Fibroblast of skin of left quadriceps (primary cell): ENCODE measurements around the gene SUGP1.

Source experiments
- DNase-seq, 2 experiments: peaks; one replicate each; pipeline ENCODE4 v3.0.0-alpha.2; 2013; ENCODE audit warnings: low read depth in 2 of 2

The SUGP1 gene

DNA sequence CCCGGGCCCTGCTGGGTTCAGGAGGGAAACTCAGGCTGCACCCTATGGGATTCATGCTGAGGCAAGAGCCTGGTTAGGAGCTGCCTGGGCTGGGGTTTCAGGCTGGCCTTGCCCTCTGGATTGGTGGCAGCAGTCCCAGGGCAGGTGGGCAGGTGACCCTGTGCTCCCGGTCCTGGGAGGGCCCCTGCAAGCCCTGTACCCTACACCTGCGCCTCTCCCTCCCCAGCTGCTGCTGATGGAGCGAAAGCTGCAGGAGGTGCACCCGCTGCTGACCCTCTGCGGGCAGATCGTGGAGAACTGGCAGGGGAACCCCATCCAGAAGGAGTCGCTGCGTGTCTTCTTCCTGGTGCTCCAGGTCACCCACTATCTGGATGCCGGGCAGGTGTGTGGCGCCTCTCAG, 20.7 kb upstream of the SUGP1 start:
- no peak for DNase-seq

DNA sequence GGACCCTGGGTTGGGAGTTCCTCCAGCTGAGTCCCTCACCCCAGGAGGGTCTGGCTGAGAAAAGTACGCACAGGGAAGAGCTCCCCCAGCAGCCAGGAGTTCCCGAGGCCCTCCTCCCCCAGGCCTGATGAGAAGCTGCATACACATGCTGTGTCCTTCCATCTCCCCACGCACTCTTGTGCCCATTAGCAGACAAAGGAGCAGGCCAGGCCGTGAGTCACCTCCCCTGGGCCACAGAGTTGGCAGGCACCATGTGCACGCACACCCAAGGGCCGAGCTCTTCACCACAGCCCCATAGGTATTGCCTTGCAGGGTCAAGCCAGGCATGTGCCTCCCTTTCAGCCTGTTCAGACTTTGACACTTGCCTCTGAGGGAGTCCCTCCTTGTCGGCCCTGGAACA, 17.8 kb upstream of the SUGP1 start:
- DNase-seq, result no peak

DNA sequence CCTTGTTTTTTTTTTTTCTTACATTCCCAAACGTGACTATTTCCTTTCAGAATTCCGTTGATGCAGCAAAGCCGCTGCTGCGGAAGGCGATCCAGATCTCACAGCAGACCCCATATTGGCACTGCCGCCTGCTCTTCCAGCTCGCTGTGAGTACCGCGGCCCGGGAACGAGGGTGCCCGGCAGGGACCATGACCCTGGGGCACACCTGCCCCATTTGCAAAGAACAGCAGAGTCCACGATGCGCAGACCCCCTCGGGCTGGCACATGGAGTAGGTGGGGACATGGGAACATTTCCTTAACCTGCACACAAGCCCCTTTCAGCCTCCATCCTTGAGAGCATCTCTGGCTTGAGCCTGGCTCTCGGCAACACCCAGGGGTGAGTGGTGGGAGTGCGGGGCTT, 16.8 kb upstream of the SUGP1 start:
- no peak for DNase-seq

- no peak for DNase-seq
Measured at GRCh38 chr19:19336597-19336996, 16.3 kb upstream of the SUGP1 start.

DNA sequence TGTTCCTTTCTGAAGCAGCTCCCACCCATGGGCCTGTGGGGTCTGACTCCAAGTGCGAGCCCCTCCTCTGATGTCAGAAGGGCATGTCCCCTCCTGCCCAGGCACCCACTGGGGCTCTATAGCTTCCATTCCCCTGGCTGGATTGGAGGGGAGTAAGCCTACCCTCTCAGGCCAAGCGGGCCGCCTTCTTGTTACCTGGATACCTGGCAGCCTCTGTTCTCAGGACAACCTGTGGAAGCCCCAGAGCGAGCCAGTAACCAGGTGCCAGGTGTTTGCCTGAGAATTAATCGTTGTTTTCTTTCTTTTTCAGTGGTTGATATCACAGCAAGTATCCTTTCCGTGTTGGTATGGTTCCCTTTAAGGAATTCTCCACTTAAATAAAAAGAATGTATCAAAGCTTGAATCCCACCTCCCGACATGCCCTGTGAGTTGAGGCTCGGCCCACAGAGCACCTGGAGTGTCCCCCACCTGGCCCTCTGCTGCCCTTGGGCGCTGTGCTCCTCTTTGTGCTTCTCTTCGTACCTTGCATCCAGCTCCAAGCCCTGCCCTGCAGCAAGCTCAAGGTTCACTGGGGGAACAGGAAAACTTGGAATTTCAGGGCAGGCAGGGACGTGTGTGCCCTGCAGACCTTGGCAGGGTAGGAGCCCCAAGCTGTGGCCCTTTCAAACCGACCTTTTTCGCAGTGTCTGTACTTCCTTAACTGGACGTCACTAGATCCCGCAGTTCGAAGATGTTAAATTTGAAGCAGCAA, 15.3 kb upstream of the SUGP1 start:
- DNase-seq, result no peak

DNA sequence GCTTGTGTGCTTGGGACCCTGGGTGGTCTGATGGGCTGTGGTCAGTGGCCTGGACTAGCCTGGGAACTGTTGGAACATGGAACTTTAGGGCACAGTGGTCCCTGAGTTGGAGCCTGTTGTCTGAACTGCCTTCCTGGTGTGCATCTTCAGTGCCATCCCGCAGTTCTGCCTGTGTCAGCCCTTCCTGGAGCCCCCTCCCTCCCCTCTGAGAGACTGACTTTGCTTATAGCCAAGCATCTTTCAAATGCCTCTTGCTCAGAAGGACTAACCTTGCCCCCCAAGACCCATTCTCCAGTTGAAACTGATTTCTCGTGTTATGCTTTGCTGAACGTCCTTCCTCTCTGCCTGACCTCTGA, 14.7 kb upstream of the SUGP1 start:
- DNase-seq, result no peak

DNA sequence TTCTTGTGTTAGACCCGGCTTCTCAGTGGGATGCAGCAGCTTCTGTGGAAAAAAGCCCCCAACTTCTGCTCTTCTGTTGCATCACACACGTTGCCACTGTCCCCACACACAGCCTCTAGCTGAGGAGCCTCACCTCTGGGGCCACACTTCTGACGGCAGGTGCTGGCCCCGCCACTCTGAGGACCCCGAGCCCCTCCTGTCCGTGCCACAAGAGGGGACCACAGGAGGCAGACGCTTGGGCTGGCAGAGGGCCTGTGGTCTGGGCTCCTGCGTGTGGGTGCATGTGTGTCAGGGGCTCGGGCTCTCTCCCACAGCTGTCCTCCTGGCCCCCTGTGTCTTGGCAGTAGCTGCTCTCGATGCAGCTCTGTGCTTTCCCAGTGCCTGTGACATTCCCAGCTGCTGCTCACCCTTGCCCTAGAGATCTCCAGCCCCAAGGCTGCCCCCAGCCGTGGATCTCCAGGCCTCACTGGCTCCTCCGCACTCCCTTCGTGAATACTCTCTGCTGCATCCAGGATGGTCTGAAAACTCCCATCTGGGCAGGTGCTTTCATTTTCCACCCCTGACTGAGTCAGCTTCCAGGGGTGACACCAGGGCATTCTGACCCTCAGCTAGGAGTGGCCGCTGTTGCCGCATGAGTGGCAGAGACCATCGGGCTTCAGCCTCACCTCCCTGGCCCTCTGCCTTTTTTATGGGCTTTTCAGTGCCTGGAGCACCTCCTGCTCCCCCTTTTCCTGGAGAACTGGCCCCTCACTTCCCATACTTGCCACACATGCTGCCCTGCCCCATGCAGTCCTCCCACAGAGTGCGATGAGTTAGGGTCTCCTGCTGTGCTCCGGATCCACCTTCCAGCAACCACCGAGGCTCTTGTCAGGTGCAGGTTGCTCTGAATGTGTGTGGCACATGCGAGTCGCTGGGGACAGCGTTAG, 14.0 kb upstream of the SUGP1 start:
- DNase-seq, result no peak

GRCh38 chr19:19329126-19329525, 8.8 kb upstream of the SUGP1 start:
- DNase-seq, result no peak

GRCh38 chr19:19327672-19328071, 7.4 kb upstream of the SUGP1 start:
- DNase-seq, result no peak

- no peak for DNase-seq
Measured at GRCh38 chr19:19324059-19324770, 3.9 kb upstream of the SUGP1 start.

GRCh38 chr19:19321141-19321577, 850 bp upstream of the SUGP1 start:
- no peak for DNase-seq

- no peak for DNase-seq
Measured at GRCh38 chr19:19319732-19320360, 463 bp downstream of the SUGP1 start.

DNA sequence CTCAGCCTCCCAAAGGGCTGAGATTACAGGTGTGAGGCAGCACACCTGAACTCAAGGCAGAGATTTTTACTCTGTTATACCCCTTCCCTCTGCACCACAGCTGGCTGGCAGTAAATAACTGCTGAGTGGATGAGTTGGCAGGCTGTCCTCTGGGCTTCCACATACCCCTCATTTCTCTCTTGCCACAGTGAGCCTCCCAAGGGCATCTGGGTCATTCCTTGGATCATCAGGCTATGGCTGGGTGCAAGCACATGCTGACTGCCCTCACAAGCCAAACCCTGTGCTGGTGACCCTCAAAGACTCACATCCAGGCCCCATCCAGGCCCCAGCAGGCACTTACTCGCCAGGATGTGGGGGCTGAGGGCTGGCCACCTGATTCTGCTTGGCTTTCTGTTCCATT, 4.2 kb downstream of the SUGP1 start:
- DNase-seq, result no peak

DNA sequence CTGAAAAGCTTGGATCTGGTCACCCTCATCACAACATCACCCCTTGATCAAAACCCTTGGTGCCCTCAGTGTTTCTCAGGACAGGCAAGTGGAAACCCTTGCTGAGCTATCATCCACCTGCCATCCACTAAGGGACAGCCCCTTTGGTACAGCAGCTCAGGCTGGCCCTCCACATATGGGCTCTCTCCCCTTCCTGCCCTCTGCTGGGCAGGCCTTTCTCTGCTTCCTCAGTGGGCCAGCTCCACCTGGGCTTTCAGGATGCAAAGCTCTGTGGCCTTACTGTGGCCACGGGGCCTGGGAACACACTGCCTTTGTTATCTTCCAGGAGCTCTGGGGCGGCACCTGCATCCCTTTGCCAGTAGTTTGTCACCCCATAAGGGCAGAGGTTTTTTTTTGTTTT, 4.9 kb downstream of the SUGP1 start:
- no peak for DNase-seq

DNA sequence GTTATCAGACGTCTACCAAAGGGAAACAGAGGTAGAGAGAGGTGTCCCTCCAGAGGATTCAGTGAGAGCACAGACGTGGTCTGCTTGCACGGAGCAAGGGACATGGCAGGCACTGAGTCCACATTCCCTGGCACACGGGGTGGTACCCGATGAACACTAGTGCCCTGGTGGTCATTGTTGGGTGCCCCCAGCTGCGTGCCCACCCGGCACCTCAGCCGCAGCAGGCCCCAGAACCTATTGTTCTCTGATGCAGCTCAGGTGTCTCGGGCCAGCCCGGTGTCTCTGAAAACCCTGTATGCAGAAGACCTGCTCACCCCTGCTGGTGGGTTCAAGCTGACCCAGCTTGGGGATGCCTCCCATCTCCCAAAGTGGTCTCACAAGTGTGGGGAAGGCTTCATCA, 11.9 kb downstream of the SUGP1 start:
- no peak for DNase-seq

DNA sequence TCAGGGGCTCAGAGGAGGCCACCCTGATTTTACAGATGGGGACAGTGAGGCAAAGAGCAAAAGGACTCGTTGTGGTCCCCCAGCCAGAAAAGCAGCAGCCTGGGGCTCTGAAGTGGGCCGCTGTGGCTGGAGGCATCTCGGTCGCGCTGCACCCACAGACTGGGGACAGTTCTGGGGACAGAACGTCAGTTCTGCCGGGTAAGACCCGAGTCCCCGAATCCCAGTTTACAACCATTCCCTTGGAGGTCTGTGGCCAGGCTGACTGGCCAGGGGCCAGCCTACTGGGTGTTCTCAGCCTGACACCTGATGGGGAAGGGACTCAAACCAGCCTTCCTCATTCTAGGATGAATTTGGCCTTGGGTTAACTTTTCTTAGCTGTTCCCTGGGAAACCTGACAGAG, 14.1 kb downstream of the SUGP1 start:
- no peak for DNase-seq

GRCh38 chr19:19305696-19306095, 14.6 kb downstream of the SUGP1 start:
- DNase-seq, result no peak

- no peak for DNase-seq
Measured at GRCh38 chr19:19305066-19305465, 15.2 kb downstream of the SUGP1 start.

DNA sequence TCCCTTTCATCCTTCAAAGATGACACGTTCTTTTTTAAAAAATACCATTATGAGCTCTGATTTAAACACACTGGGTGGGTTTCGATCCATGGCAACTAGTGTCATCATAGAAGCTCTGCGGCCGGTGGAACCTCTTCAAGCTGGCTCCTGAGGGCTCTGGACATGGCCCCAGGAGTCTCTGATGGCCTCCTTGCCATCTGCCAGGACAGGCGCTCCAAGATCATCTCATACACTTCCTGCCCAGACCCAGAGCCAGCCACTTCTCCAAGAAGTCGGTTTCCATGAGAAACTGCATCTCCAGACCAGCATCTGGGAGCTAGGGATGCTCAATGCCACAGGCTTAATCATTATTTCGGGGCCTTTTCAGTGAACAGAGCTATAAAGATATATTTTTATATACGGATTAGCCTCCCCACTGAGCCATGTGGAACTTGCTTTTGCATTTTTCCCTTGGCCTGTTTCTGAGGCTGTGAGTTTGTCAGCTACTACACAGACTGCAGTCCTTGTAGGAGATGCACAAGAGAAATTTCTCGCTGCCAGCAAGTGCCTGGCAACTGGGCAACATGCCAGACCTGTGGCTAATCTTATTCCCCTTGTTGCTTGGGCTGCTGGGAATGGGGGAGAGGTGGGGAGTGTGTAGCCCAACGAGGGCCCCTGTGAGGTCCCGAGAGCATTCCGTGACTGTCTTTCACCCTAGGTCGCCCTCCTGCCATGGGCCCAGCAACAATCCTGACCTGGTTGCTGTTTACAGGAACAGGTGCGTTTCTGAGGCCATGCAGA, 15.9 kb downstream of the SUGP1 start:
- no peak for DNase-seq

GRCh38 chr19:19303411-19303810, 16.9 kb downstream of the SUGP1 start:
- no peak for DNase-seq

DNA sequence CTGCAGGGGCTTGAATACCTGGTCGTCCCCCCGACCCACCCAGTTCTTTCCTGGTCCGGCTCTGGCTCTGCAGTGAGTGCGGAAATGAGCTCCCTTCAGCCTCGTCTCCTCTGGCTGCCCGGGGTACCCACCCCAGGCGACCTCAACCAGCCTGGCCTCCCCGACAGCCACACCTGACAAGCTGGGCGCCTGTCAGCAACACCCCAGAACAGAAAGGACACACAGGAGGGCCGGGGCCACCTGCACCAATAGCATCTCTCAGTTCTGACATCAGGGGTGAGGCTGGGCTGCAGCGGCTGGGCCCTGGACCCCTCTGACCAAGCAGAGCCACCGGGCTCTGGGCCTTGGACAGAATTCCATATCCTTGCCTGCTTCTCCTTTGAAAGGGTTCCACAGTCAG, 19.7 kb downstream of the SUGP1 start:
- DNase-seq, result no peak
